Fibroblast of the aortic adventitia (primary cell): ENCODE data around the gene NRIP1. TPM values are rescaled to one million over a fixed set of nuclear protein-coding genes. Genes with fewer than 3 reads are reported as not detected.

Source experiments
- DNase-seq: peaks from one replicate; pipeline ENCODE4 v3.0.0-alpha.2; 2010; ENCODE audit warnings: low read depth
- H3K4me3 ChIP-seq: 2 replicates; pipeline ENCODE4 v1.5.1; 2011; ENCODE audit warnings: low read depth, mild to moderate bottlenecking, control low read depth, low read length, moderate library complexity
- total RNA-seq: library from RNA; depleted of rRNA; stranded (reverse); fragments of >200 nt; gene quantifications from 2 replicates; pipeline ENCODE4 v1.2.3, GENCODE V29; 2012; ENCODE audit warnings: low replicate concordance
- TF ChIP-seq, protein P1 (sequence below): IDR thresholded peaks from 2 replicates; pipeline ENCODE4 v1.5.1; 2011; ENCODE audit warnings: mild to moderate bottlenecking, low read length, control low read depth, inconsistent platforms; ENCODE audit not compliant: insufficient read depth

Gene NRIP1
- total RNA-seq, 1 donor = 34.8 TPM

DNA sequence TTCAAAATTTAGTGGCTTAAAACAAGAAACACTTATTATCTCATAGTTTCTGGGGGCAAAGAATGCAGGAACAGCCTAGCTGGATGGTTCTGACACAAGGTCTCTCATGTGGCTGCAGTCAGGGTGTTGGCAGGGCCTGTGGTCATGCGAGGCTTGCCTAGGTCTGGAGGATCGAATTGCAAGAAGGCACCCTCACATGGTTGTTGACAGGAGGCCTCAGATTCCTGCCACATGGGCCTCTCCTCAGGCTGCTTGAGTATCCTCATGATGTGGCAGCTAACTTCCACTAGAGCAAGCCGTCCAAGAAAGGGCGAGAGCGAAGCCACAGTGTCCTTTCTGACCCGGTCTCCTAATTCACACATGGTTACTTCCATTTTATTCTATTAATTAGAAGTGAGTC is 6.2 kb upstream of the NRIP1 start:
- TF ChIP-seq, protein P1, sequence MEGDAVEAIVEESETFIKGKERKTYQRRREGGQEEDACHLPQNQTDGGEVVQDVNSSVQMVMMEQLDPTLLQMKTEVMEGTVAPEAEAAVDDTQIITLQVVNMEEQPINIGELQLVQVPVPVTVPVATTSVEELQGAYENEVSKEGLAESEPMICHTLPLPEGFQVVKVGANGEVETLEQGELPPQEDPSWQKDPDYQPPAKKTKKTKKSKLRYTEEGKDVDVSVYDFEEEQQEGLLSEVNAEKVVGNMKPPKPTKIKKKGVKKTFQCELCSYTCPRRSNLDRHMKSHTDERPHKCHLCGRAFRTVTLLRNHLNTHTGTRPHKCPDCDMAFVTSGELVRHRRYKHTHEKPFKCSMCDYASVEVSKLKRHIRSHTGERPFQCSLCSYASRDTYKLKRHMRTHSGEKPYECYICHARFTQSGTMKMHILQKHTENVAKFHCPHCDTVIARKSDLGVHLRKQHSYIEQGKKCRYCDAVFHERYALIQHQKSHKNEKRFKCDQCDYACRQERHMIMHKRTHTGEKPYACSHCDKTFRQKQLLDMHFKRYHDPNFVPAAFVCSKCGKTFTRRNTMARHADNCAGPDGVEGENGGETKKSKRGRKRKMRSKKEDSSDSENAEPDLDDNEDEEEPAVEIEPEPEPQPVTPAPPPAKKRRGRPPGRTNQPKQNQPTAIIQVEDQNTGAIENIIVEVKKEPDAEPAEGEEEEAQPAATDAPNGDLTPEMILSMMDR = no peak
- no peak overlapping the region for H3K4me3 ChIP-seq
- no peak for DNase-seq

DNA sequence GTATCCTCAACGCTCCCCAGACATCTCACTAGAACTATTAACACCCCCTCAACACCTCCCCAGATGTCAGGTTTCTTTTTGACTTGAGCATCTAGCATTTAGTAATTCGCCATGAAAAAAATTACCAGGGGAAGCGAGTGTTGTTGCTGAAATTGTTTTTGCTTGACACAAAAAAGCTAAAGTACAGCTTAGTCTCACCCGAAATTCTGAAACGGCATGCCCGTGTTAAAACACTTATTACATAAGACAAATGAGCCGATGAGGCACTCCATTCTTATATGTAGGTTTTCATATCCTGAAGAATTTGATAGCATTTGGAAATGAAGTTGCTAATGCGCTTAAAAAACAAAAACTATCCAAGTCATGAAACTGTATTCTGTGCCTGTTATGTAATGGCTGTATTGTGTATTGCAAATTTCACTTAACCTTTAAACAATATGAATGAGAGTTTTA is 1.3 kb upstream of the NRIP1 start:
- H3K4me3 ChIP-seq = peak overlapping the region; percentile 83
- DNase-seq = peak; percentile 60
- TF ChIP-seq, protein P1 = no peak

DNA sequence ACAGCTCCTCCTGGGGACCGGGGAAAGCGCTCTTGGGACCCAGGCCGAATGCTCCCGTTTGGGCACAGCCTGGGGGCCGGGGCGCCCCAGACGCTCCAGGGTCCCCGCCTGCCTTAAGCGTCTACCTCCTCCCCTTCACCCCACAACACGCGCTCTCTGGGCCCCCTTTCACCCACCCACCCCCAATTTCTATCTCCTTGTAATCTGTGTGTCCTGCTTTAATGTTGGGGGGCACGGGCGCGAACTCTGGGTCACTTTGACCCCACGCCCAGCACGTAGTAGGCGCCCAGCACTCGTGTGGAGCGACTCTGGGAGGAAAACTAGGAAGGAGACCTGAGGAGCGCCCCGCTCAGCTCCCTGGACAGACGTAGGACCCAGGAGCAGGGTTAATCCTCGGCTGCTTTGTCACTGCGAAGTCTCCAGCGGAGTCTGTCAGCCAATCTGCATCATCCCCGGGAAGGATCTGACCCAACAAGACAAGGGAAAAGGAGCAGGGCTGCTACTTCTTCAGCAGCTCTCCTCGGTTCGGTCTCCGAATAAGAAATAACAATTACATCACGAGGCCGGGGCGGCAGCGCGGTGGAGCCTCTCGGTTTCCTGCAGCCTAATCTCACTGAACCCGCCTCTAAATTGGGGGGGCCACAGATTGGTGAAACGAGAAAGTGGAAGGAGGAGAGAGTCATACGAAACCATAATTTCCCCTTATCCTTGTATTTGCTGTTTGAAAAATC is 757 bp upstream of the NRIP1 start:
- DNase-seq = peak; percentile 90
- peak overlapping the region; percentile 83 for H3K4me3 ChIP-seq
- TF ChIP-seq, protein P1 = no peak

DNA sequence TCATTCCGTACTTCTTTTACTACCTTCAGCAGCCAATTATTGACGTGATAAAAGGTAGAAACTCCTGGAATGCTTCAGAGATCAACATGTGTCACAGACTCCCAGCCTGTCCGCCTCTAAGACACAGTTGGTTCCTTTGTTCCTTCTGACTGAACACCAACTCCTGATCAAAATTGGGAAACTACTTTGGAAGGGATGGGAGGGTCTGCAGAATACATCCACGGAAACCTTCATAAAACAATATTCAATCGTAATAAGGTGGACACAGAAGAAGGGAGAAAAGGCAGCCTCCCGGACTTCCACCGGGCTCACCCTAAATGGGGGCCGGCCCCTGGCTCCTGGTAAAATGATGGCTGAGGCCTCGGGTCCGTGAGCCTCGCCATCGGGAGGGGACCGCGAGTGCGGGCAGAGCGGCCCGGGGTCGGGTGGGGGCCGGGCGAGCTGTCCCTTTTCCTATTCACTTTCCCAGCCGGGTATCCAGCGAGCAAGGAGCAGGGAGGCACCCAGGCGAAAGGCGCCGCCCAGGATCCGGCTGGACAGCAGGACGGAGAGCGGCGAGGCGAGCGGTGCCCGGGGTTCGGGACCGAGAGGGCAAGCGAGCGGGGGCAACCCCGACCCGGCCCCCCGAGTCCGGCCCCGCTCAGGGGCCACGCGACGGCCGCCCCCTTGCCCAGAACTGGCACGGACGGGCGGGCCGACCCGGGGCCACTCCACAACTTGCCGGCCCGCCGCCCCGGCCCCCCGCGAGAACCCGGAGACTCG is 805 bp downstream of the NRIP1 start:
- TF ChIP-seq, protein P1 = no peak
- DNase-seq = peak; percentile 39
- peak overlapping the region; percentile 83 for H3K4me3 ChIP-seq

DNA sequence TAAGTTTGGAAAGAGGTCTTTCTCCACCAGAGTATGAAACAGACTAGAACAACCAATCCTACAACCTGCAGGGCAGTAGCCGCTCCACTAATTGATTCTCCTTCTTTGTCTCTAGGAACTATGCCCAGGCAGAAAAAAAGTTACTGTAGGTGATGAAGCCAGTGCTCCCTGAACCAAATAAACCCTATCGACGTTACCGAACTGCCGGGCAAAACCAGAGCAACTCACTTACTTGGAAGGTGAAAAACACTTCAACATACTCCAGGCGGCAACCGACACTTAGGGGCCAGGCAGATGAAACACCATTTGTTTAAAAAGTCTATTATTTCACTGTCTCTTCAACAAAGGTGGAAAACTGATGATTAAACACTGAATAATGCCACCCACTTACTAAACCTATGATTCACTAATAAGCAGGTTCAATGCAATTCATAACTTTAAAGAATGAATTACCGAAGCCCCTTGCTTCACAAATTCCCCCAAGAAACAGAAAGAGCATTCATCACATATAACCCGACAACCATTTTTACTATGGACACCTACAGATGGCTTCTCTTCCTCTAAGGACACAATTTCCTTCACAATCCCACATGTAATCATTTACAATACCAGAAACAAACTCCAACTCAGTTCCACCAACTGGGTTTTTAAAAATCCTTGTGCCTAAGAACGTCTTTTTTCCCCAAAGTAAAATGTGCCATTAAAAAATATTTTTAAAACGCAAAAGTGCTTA is 1.6 kb downstream of the NRIP1 start:
- peak overlapping the region; percentile 83 for H3K4me3 ChIP-seq
- DNase-seq = peak; percentile 36
- TF ChIP-seq, protein P1 = peak; percentile 17

DNA sequence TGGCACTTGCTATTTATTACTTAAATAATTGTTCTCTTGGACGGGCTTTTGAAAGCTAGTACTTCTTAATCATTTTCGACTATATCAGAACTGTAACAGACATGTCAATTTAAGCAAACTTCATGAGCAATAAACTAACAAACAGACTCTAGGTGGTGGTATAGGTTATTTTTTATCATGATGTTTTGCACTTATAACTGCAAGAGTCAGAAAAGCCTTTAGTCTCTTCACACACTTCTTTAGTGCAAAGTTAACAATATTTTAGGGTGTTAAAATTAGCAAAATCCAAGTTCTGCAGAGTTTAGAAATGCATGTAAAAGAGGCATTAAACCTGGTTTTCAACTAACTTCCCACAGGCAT is 2.2 kb downstream of the NRIP1 start:
- peak overlapping the region; percentile 83 for H3K4me3 ChIP-seq
- TF ChIP-seq, protein P1 = peak; percentile 0
- peak; percentile 51 for DNase-seq
